ENCODE data around the gene FIZ1.

Gene FIZ1

GRCh38 chr19:55609326-55609725, 10.0 kb upstream of the FIZ1 start:
- Histone ChIP-seq H3K27me3 (ENCODE audit: control insufficient read depth, insufficient read depth, low read length) (no peaks in the 10 kb centered on the region), H3K36me3 (ENCODE audit: control insufficient read depth, insufficient read depth, low read length) (peaks cover 15% of the 10 kb centered on the region; the same call in 1 of the 2 replicates), H3K9ac (ENCODE audit: low read length) (no peak overlapping the region), H3K4me1 (ENCODE audit: control insufficient read depth, insufficient read depth, low read length) (peaks cover 9% of the 10 kb centered on the region), H3K27ac (ENCODE audit: low read depth, low read length) (no peak overlapping the region), H3K9me3 (ENCODE audit: control insufficient read depth, insufficient read depth, low read depth, low read length) (no peaks in the 10 kb centered on the region), H3K4me3 (ENCODE audit: low read depth, low read length) (no peak overlapping the region)

- Histone ChIP-seq H3K9me3 (ENCODE audit: control insufficient read depth, insufficient read depth, low read depth, low read length) (no peaks in the 10 kb centered on the region), H3K27me3 (ENCODE audit: control insufficient read depth, insufficient read depth, low read length) (no peaks in the 10 kb centered on the region), H3K4me1 (ENCODE audit: control insufficient read depth, insufficient read depth, low read length) (peaks cover 13% of the 10 kb centered on the region), H3K4me3 (ENCODE audit: low read depth, low read length) (peak overlapping the region; percentile 77), H3K9ac (ENCODE audit: low read length) (peak overlapping the region; percentile 53), H3K27ac (ENCODE audit: low read depth, low read length) (no peak overlapping the region), H3K36me3 (ENCODE audit: control insufficient read depth, insufficient read depth, low read length) (peaks cover 15% of the 10 kb centered on the region; the same call in 1 of the 2 replicates)
These were observed 7.5 kb upstream of the FIZ1 start for GRCh38 chr19:55606817-55607216.

- Histone ChIP-seq H3K36me3 (ENCODE audit: control insufficient read depth, insufficient read depth, low read length) (peaks cover 15% of the 10 kb centered on the region; the same call in 1 of the 2 replicates), H3K9me3 (ENCODE audit: control insufficient read depth, insufficient read depth, low read depth, low read length) (no peaks in the 10 kb centered on the region), H3K27me3 (ENCODE audit: control insufficient read depth, insufficient read depth, low read length) (no peaks in the 10 kb centered on the region), H3K4me1 (ENCODE audit: control insufficient read depth, insufficient read depth, low read length) (peaks cover 13% of the 10 kb centered on the region), H3K9ac (ENCODE audit: low read length) (peak overlapping the region; percentile 53), H3K27ac (ENCODE audit: low read depth, low read length) (no peak overlapping the region), H3K4me3 (ENCODE audit: low read depth, low read length) (peak overlapping the region; percentile 77)
These were observed 7.1 kb upstream of the FIZ1 start for GRCh38 chr19:55606471-55606787.

- peak within 1 kb of the TSS; percentile 77 for H3K4me3 ChIP-seq (ENCODE audit: low read depth, low read length)
- peak within 1 kb of the TSS; percentile 77; the same call in 1 of the 2 replicates for H3K27ac ChIP-seq (ENCODE audit: low read depth, low read length)
- peaks cover 13% of the 10 kb centered on the region for H3K4me1 ChIP-seq (ENCODE audit: control insufficient read depth, insufficient read depth, low read length)
- H3K9me3 ChIP-seq (ENCODE audit: control insufficient read depth, insufficient read depth, low read depth, low read length), result no peaks in the 10 kb centered on the region
- no peaks in the 10 kb centered on the region for H3K27me3 ChIP-seq (ENCODE audit: control insufficient read depth, insufficient read depth, low read length)
- peaks cover 15% of the 10 kb centered on the region; the same call in 1 of the 2 replicates for H3K36me3 ChIP-seq (ENCODE audit: control insufficient read depth, insufficient read depth, low read length)
- H3K9ac ChIP-seq (ENCODE audit: low read length), result peak within 1 kb of the TSS; percentile 74
These were observed 6.5 kb upstream of the FIZ1 start, which contains the start of gene ZNF865 for GRCh38 chr19:55605637-55606470. ZNF865 (plus strand) TSS chr19:55605647; CDS start chr19:55613619, 7,972 bp downstream.

- peak overlapping the region; percentile 64; the same call in 1 of the 2 replicates for H3K27ac ChIP-seq (ENCODE audit: low read depth, low read length)
- H3K4me1 ChIP-seq (ENCODE audit: control insufficient read depth, insufficient read depth, low read length), result peaks cover 13% of the 10 kb centered on the region
- H3K36me3 ChIP-seq (ENCODE audit: control insufficient read depth, insufficient read depth, low read length), result peaks cover 15% of the 10 kb centered on the region; the same call in 1 of the 2 replicates
- peak overlapping the region; percentile 71 for H3K9ac ChIP-seq (ENCODE audit: low read length)
- no peaks in the 10 kb centered on the region for H3K27me3 ChIP-seq (ENCODE audit: control insufficient read depth, insufficient read depth, low read length)
- H3K4me3 ChIP-seq (ENCODE audit: low read depth, low read length), result peak overlapping the region; percentile 66
- H3K9me3 ChIP-seq (ENCODE audit: control insufficient read depth, insufficient read depth, low read depth, low read length), result no peaks in the 10 kb centered on the region
These were observed 5.9 kb upstream of the FIZ1 start for GRCh38 chr19:55605207-55605636.

GRCh38 chr19:55603581-55604292, 4.4 kb upstream of the FIZ1 start:
- H3K27me3 ChIP-seq (ENCODE audit: control insufficient read depth, insufficient read depth, low read length), result no peaks in the 10 kb centered on the region
- H3K9ac ChIP-seq (ENCODE audit: low read length), result no peak overlapping the region
- no peaks in the 10 kb centered on the region for H3K9me3 ChIP-seq (ENCODE audit: control insufficient read depth, insufficient read depth, low read depth, low read length)
- H3K27ac ChIP-seq (ENCODE audit: low read depth, low read length), result no peak overlapping the region
- peaks cover 6% of the 10 kb centered on the region; the same call in 1 of the 2 replicates for H3K36me3 ChIP-seq (ENCODE audit: control insufficient read depth, insufficient read depth, low read length)
- peaks cover 13% of the 10 kb centered on the region for H3K4me1 ChIP-seq (ENCODE audit: control insufficient read depth, insufficient read depth, low read length)
- peak overlapping the region; percentile 16; the same call in 1 of the 2 replicates for H3K4me3 ChIP-seq (ENCODE audit: low read depth, low read length)

GRCh38 chr19:55603115-55603514, 3.8 kb upstream of the FIZ1 start:
- Histone ChIP-seq H3K9ac (ENCODE audit: low read length) (no peak overlapping the region), H3K36me3 (ENCODE audit: control insufficient read depth, insufficient read depth, low read length) (peaks cover 3% of the 10 kb centered on the region; the same call in 1 of the 2 replicates), H3K27me3 (ENCODE audit: control insufficient read depth, insufficient read depth, low read length) (no peaks in the 10 kb centered on the region)

GRCh38 chr19:55602104-55603001, 3.0 kb upstream of the FIZ1 start:
- no peaks in the 10 kb centered on the region for H3K9me3 ChIP-seq (ENCODE audit: control insufficient read depth, insufficient read depth, low read depth, low read length)
- no peak overlapping the region for H3K27ac ChIP-seq (ENCODE audit: low read depth, low read length)
- H3K9ac ChIP-seq (ENCODE audit: low read length), result no peak overlapping the region
- peaks cover 23% of the 10 kb centered on the region for H3K4me1 ChIP-seq (ENCODE audit: control insufficient read depth, insufficient read depth, low read length)
- no peaks in the 10 kb centered on the region for H3K27me3 ChIP-seq (ENCODE audit: control insufficient read depth, insufficient read depth, low read length)
- peaks cover 3% of the 10 kb centered on the region; the same call in 1 of the 2 replicates for H3K36me3 ChIP-seq (ENCODE audit: control insufficient read depth, insufficient read depth, low read length)
- H3K4me3 ChIP-seq (ENCODE audit: low read depth, low read length), result no peak overlapping the region

More at GRCh38 chr19:55603115-55603514, 3.8 kb upstream of the FIZ1 start:
- H3K4me1 ChIP-seq (ENCODE audit: control insufficient read depth, insufficient read depth, low read length), result peaks cover 19% of the 10 kb centered on the region
- 0 out of 2 replicates have a peak overlapping the region, but pooled peaks have one; percentile 16 for H3K4me3 ChIP-seq (ENCODE audit: low read depth, low read length)
- no peak overlapping the region for H3K27ac ChIP-seq (ENCODE audit: low read depth, low read length)
- H3K9me3 ChIP-seq (ENCODE audit: control insufficient read depth, insufficient read depth, low read depth, low read length), result no peaks in the 10 kb centered on the region

GRCh38 chr19:55601084-55601483, 1.8 kb upstream of the FIZ1 start:
- H3K27ac ChIP-seq (ENCODE audit: low read depth, low read length), result no peak overlapping the region
- no peaks in the 10 kb centered on the region for H3K9me3 ChIP-seq (ENCODE audit: control insufficient read depth, insufficient read depth, low read depth, low read length)
- H3K4me1 ChIP-seq (ENCODE audit: control insufficient read depth, insufficient read depth, low read length), result peaks cover 17% of the 10 kb centered on the region
- H3K9ac ChIP-seq (ENCODE audit: low read length), result peak overlapping the region; percentile 9
- H3K36me3 ChIP-seq (ENCODE audit: control insufficient read depth, insufficient read depth, low read length), result peaks cover 5% of the 10 kb centered on the region
- H3K4me3 ChIP-seq (ENCODE audit: low read depth, low read length), result peak overlapping the region; percentile 66
- H3K27me3 ChIP-seq (ENCODE audit: control insufficient read depth, insufficient read depth, low read length), result no peaks in the 10 kb centered on the region

GRCh38 chr19:55600662-55601028, 1.3 kb upstream of the FIZ1 start:
- no peaks in the 10 kb centered on the region for H3K9me3 ChIP-seq (ENCODE audit: control insufficient read depth, insufficient read depth, low read depth, low read length)
- H3K36me3 ChIP-seq (ENCODE audit: control insufficient read depth, insufficient read depth, low read length), result peaks cover 9% of the 10 kb centered on the region
- H3K27me3 ChIP-seq (ENCODE audit: control insufficient read depth, insufficient read depth, low read length), result no peaks in the 10 kb centered on the region
- H3K27ac ChIP-seq (ENCODE audit: low read depth, low read length), result peak overlapping the region; percentile 49; the same call in 1 of the 2 replicates
- H3K9ac ChIP-seq (ENCODE audit: low read length), result peak overlapping the region; percentile 53
- peaks cover 17% of the 10 kb centered on the region for H3K4me1 ChIP-seq (ENCODE audit: control insufficient read depth, insufficient read depth, low read length)
- peak overlapping the region; percentile 66 for H3K4me3 ChIP-seq (ENCODE audit: low read depth, low read length)
